Ecto neural progenitor cell (in vitro differentiated cells): ENCODE data around the gene XDH.

Experiments used
- DNase-seq: peaks from one replicate; pipeline ENCODE4 v3.0.0-alpha.2; 2018; ENCODE audit warnings: low spot score

XDH gene

GRCh38 chr2:31331156-31331555 lies 83.4 kb downstream of the XDH start:
- DNase-seq: no peak

- DNase-seq: no peak
These were observed 85.4 kb downstream of the XDH start for GRCh38 chr2:31329081-31329625.

- DNase-seq: no peak
These were observed 86.5 kb downstream of the XDH start for GRCh38 chr2:31328026-31328425.

- no peak for DNase-seq
These were observed 87.0 kb downstream of the XDH start for GRCh38 chr2:31327505-31327904.

GRCh38 chr2:31324016-31324633 lies 90.4 kb downstream of the XDH start:
- DNase-seq: no peak

GRCh38 chr2:31322371-31322770 lies 92.2 kb downstream of the XDH start:
- DNase-seq: no peak

- DNase-seq: no peak
These were observed 95.0 kb downstream of the XDH start for GRCh38 chr2:31319406-31320175.

- no peak for DNase-seq
These were observed 95.9 kb downstream of the XDH start for GRCh38 chr2:31318361-31319336.

GRCh38 chr2:31317396-31317795 lies 97.1 kb downstream of the XDH start:
- no peak for DNase-seq

GRCh38 chr2:31314761-31315160 lies 99.8 kb downstream of the XDH start:
- no peak for DNase-seq

GRCh38 chr2:31312898-31313297 lies 101.6 kb downstream of the XDH start:
- DNase-seq: no peak

- no peak for DNase-seq
These were observed 109.7 kb downstream of the XDH start for GRCh38 chr2:31304816-31305215.

GRCh38 chr2:31302940-31303563 lies 111.5 kb downstream of the XDH start:
- DNase-seq: no peak

- no peak for DNase-seq
These were observed 114.2 kb downstream of the XDH start for GRCh38 chr2:31300309-31300708.

- DNase-seq: no peak
These were observed 115.0 kb downstream of the XDH start for GRCh38 chr2:31299547-31299946.

- no peak for DNase-seq
These were observed 116.8 kb downstream of the XDH start for GRCh38 chr2:31297751-31298150.

- DNase-seq: no peak
These were observed 117.8 kb downstream of the XDH start for GRCh38 chr2:31296641-31297287.

GRCh38 chr2:31294196-31294595 lies 120.3 kb downstream of the XDH start:
- DNase-seq: no peak

GRCh38 chr2:31287654-31288053 lies 126.9 kb downstream of the XDH start:
- DNase-seq: no peak

GRCh38 chr2:31286961-31287550 lies 127.5 kb downstream of the XDH start:
- no peak for DNase-seq

GRCh38 chr2:31286230-31286629 lies 128.3 kb downstream of the XDH start:
- no peak for DNase-seq
